ENCODE measurements around the gene ZFHX3. TPM values are rescaled to one million over a fixed set of nuclear protein-coding genes. Genes with fewer than 3 reads are reported as not detected.
"Not testable (repeated sequence)": the region's sequence is repeated elsewhere in the genome, so short reads cannot be mapped to it uniquely, and the experiment has no call there.

ZFHX3 gene
- total and polyA plus RNA-seq, 11 donors = 3.8 to 21.6 (median 13.6) TPM

DNA sequence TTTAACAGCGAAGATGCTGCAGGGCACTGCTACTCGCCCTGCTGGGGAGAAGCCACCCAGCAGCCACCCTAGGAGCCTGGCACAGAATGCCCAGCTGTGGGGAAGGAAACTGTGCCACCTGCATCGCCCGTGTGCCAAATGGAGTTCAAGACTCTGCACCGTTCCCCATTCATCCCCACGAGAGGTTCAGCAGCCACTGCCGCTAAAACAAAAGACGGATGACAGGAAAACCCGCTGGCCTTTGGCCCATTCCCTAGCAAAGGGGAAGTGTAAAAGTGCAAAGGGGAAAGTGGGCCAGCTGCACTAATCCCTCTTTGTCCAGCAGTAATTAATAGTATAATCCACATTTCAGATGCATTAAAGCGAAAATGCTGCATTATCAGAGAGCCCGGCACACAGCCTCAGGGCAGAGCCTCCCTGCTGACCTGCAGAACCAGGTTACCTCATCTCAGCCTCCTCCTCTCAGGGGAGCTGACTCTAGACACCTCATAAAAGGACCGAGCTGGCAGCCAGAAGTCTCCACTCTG, 37.7 kb downstream of the ZFHX3 start:
- ATAC-seq = peak in 3 of 4 donors; percentile 30 to 53 (median 33)
- WGBS, 4 donors = 43 to 57% (median 50%) methylated on average over 12 of the region's 12 CpGs
- Histone ChIP-seq H3K9me3 (no peaks in the 10 kb centered on the region), H3K27me3 (no peaks in the 10 kb centered on the region), H3K36me3 (no peaks in the 10 kb centered on the region), H3K27ac (no peak overlapping the region), H3K4me3 (no peak overlapping the region), H3K4me1 (peaks cover 0 to 33% (median 16%) of the 10 kb centered on the region in 12 donors)
- no peak for TF ChIP-seq CTCF (IDR thresholded peaks at IDR 0.05)
- no peak for TF ChIP-seq POLR2A (IDR thresholded peaks at IDR 0.05)
- intact Hi-C loops (cut with DNase I) = no loop called here
- peak in 1 of 5 donors; percentile 33 for DNase-seq

- H3K4me1 ChIP-seq = peaks cover 0 to 33% (median 16%) of the 10 kb centered on the region in 12 donors
- H3K4me3 ChIP-seq; H3K27me3 ChIP-seq; H3K27ac ChIP-seq; H3K9me3 ChIP-seq; DNase-seq; ATAC-seq; H3K36me3 ChIP-seq; intact Hi-C loops (cut with DNase I): not testable (repeated sequence)
- WGBS, 4 donors = 87 to 91% (median 88%) methylated on average over 11 of the region's 11 CpGs
These were observed 38.2 kb downstream of the ZFHX3 start for GRCh38 chr16:73009710-73010109.

GRCh38 chr16:73006026-73006425, 41.9 kb downstream of the ZFHX3 start:
- no peak for DNase-seq
- 97 to 99% (median 98%) methylated on average over 2 of the region's 2 CpGs for WGBS, 4 donors
- ATAC-seq = no peak
- Histone ChIP-seq H3K36me3 (no peaks in the 10 kb centered on the region), H3K27me3 (no peaks in the 10 kb centered on the region), H3K4me1 (peaks cover 0 to 21% (median 11%) of the 10 kb centered on the region in 12 donors), H3K9me3 (peaks cover 0 to 8% (median 2%) of the 10 kb centered on the region in 12 donors), H3K4me3 (no peak overlapping the region), H3K27ac (no peak overlapping the region)
- no peak for TF ChIP-seq POLR2A (IDR thresholded peaks at IDR 0.05)
- no peak for TF ChIP-seq CTCF (IDR thresholded peaks at IDR 0.05)
- intact Hi-C loops (cut with DNase I) = no loop called here

- H3K36me3 ChIP-seq = no peaks in the 10 kb centered on the region
- WGBS, 4 donors = 86 to 93% (median 87%) methylated on average over 2 of the region's 2 CpGs
- H3K4me3 ChIP-seq = no peak overlapping the region
- H3K9me3 ChIP-seq = peaks cover 0 to 10% (median 3%) of the 10 kb centered on the region in 12 donors
- ATAC-seq (no peak), DNase-seq (no peak)
- H3K27ac ChIP-seq = no peak overlapping the region
- H3K4me1 ChIP-seq = peaks cover 0 to 22% (median 15%) of the 10 kb centered on the region in 12 donors
- TF ChIP-seq CTCF (IDR thresholded peaks at IDR 0.05) (no peak), POLR2A (IDR thresholded peaks at IDR 0.05) (no peak)
- no peaks in the 10 kb centered on the region for H3K27me3 ChIP-seq
- intact Hi-C loops (cut with DNase I) = no loop called here
These were observed 45.1 kb downstream of the ZFHX3 start for GRCh38 chr16:73002866-73003265.

Data from heart left ventricle (tissue), 16 donors.